Measurements from ENCODE around the gene LAMTOR4.
"Not testable (repeated sequence)": the region's sequence is repeated elsewhere in the genome, so short reads cannot be mapped to it uniquely, and the experiment has no call there.

Gene LAMTOR4

GRCh38 chr7:100124301-100125230 lies 24.2 kb upstream of the LAMTOR4 start:
- DNase-seq: no peak

- no peak for DNase-seq
Observed at GRCh38 chr7:100126239-100126930, 22.3 kb upstream of the LAMTOR4 start.

- DNase-seq: peak; percentile 94
Observed at GRCh38 chr7:100126931-100127865, 21.5 kb upstream of the LAMTOR4 start, which contains the start of gene MBLAC1. Gene MBLAC1 (plus strand): TSS chr7:100126967. CDS start chr7:100127396, 429 bp downstream.

- DNase-seq: peak; percentile 20
Observed at GRCh38 chr7:100127866-100128636, 20.7 kb upstream of the LAMTOR4 start.

GRCh38 chr7:100128637-100128963 lies 20.1 kb upstream of the LAMTOR4 start:
- DNase-seq: no peak

GRCh38 chr7:100130220-100130607 lies 18.5 kb upstream of the LAMTOR4 start:
- not testable (repeated sequence) for DNase-seq

GRCh38 chr7:100130608-100131453 lies 17.9 kb upstream of the LAMTOR4 start:
- DNase-seq: peak; percentile 83

- DNase-seq: no peak
Observed at GRCh38 chr7:100132126-100132525, 16.6 kb upstream of the LAMTOR4 start.

- DNase-seq: peak; percentile 77
Observed at GRCh38 chr7:100132697-100133151, 16.0 kb upstream of the LAMTOR4 start.

GRCh38 chr7:100137851-100138760 lies 10.6 kb upstream of the LAMTOR4 start:
- no peak for DNase-seq

- no peak for DNase-seq
Observed at GRCh38 chr7:100141555-100141949, 7.2 kb upstream of the LAMTOR4 start.

GRCh38 chr7:100142461-100142860 lies 6.3 kb upstream of the LAMTOR4 start:
- DNase-seq: no peak

GRCh38 chr7:100146350-100146749 lies 2.4 kb upstream of the LAMTOR4 start:
- not testable (repeated sequence) for DNase-seq

GRCh38 chr7:100147278-100147677 lies 1.4 kb upstream of the LAMTOR4 start:
- no peak for DNase-seq

GRCh38 chr7:100148225-100148558 lies 526 bp upstream of the LAMTOR4 start:
- DNase-seq: no peak

GRCh38 chr7:100152404-100152803 lies 3.7 kb downstream of the LAMTOR4 start:
- no peak for DNase-seq

- no peak for DNase-seq
Observed at GRCh38 chr7:100152937-100153666, 4.4 kb downstream of the LAMTOR4 start.

GRCh38 chr7:100153708-100154535 lies 5.2 kb downstream of the LAMTOR4 start:
- DNase-seq: no peak
